Liver (tissue), 9 donors: ENCODE measurements around the gene CD82. TPM values are rescaled to one million over a fixed set of nuclear protein-coding genes. Genes with fewer than 3 reads are reported as not detected.

Source experiments
- DNase-seq: peaks from one replicate; pipeline ENCODE4 v3.0.0-alpha.2; 2017; ENCODE audit warnings: low spot score
- H3K27ac ChIP-seq, 2 donors: one replicate each; pipeline ENCODE4 v1.7.0; 2013; ENCODE audit warnings: inconsistent platforms in 2 of 2, low read length in 2 of 2, control low read depth in 1 of 2, low read depth in 1 of 2, mild to moderate bottlenecking in 1 of 2
- H3K27me3 ChIP-seq, 4 donors: one replicate each; pipeline versions ENCODE4 v1.6.1 to v1.7.0; 2013; ENCODE audit warnings: low read length in 3 of 4, inconsistent platforms in 1 of 4, mild to moderate bottlenecking in 1 of 4, moderate library complexity in 1 of 4; ENCODE audit not compliant: control insufficient read depth in 4 of 4, insufficient read depth in 4 of 4
- H3K36me3 ChIP-seq, 4 donors: one replicate each; pipeline versions ENCODE4 v1.6.1 to v1.7.0; 2013; ENCODE audit warnings: low read length in 3 of 4, mild to moderate bottlenecking in 3 of 4, low read depth in 1 of 4, moderate library complexity in 1 of 4; ENCODE audit not compliant: control insufficient read depth in 4 of 4, insufficient read depth in 3 of 4
- H3K4me1 ChIP-seq, 4 donors: one replicate each; pipeline versions ENCODE4 v1.6.1 to v1.7.0; 2013; ENCODE audit warnings: low read length in 3 of 4, mild to moderate bottlenecking in 3 of 4, moderate library complexity in 1 of 4; ENCODE audit not compliant: control insufficient read depth in 4 of 4, insufficient read depth in 4 of 4
- H3K4me3 ChIP-seq, 3 donors: one replicate each; pipeline versions ENCODE4 v1.6.1 to v1.7.0; 2013; ENCODE audit warnings: low read length in 3 of 3, control low read depth in 1 of 3, low read depth in 1 of 3, mild to moderate bottlenecking in 1 of 3
- H3K9ac ChIP-seq, 2 donors: one replicate each; pipeline ENCODE4 v1.7.0; 2013; ENCODE audit warnings: low read length in 2 of 2, mild to moderate bottlenecking in 2 of 2, moderate library complexity in 2 of 2, control low read depth in 1 of 2, low read depth in 1 of 2
- H3K9me3 ChIP-seq, 4 donors: one replicate each; pipeline versions ENCODE4 v1.6.1 to v1.7.0; 2013; ENCODE audit warnings: low read length in 3 of 4; ENCODE audit not compliant: control insufficient read depth in 4 of 4
- CTCF ChIP-seq: fragments of 150-350 bp; IDR thresholded peaks from 2 replicates; pipeline ENCODE4 v1.5.1; 2017; ENCODE audit warnings: improper control_type of control experiment, low read depth, low read length; ENCODE audit not compliant: missing input control
- EGR1 ChIP-seq, 2 donors: IDR thresholded peaks; 2 replicates each; pipeline ENCODE4 v1.6.1; 2016 to 2018; ENCODE audit warnings: antibody characterized with exemption in 2 of 2, low read depth in 2 of 2
- FOXA1 ChIP-seq: IDR thresholded peaks from 2 replicates; pipeline ENCODE4 v1.6.1; 2016; ENCODE audit warnings: antibody characterized with exemption
- FOXA2 ChIP-seq: IDR thresholded peaks from 2 replicates; pipeline ENCODE4 v1.6.1; 2016; ENCODE audit warnings: antibody characterized with exemption
- HNF4A ChIP-seq, 2 donors: conservative IDR thresholded peaks; 2 replicates each; pipeline ENCODE4 v1.6.1; 2016; ENCODE audit warnings: antibody characterized with exemption in 2 of 2, mild to moderate bottlenecking in 2 of 2
- JUND ChIP-seq, 2 donors: IDR thresholded peaks; 2 replicates each; pipeline ENCODE4 v1.6.1; 2016; ENCODE audit warnings: antibody characterized with exemption in 2 of 2
- MAX ChIP-seq: IDR thresholded peaks from 2 replicates; pipeline ENCODE4 v1.6.1; 2016; ENCODE audit warnings: antibody characterized with exemption
- NR2F2 ChIP-seq: IDR thresholded peaks from 2 replicates; pipeline ENCODE4 v1.6.1; 2016; ENCODE audit warnings: antibody characterized with exemption
- RAD21 ChIP-seq, 2 donors: IDR thresholded peaks; 2 replicates each; pipeline ENCODE4 v1.6.1; 2016; ENCODE audit warnings: antibody characterized with exemption in 2 of 2, mild to moderate bottlenecking in 2 of 2
- RXRA ChIP-seq, 2 donors: IDR thresholded peaks; 2 replicates each; pipeline ENCODE4 v1.6.1; 2017 to 2018; ENCODE audit warnings: antibody characterized with exemption in 2 of 2, mild to moderate bottlenecking in 1 of 2
- SP1 ChIP-seq: IDR thresholded peaks from 2 replicates; pipeline ENCODE4 v1.6.1; 2018; ENCODE audit warnings: antibody characterized with exemption, mild to moderate bottlenecking
- TAF1 ChIP-seq: conservative IDR thresholded peaks from 2 replicates; pipeline ENCODE4 v1.6.1; 2016; ENCODE audit warnings: antibody characterized with exemption, mild to moderate bottlenecking
- YY1 ChIP-seq: IDR thresholded peaks from 2 replicates; pipeline ENCODE4 v1.6.1; 2016; ENCODE audit warnings: antibody characterized with exemption, mild to moderate bottlenecking
- ZBTB33 ChIP-seq: IDR thresholded peaks from 2 replicates; pipeline ENCODE4 v1.6.1; 2016; ENCODE audit warnings: antibody characterized with exemption
- WGBS: extraction: QIAGEN DNeasy Blood & Tissue Kit; methylation state at CpG from one replicate; pipeline ENCODE4 v1.1.7; 2013; 5-methylcytosine and 5-hydroxymethylcytosine counted together
- polyA plus RNA-seq, 2 donors: library from polyadenylated mRNA; stranded (reverse) in 1 of 2; unstranded in 1 of 2; fragments of 200-250 nt in 1 of 2; fragments of >200 nt in 1 of 2; fragmentation: Nextera tagmentation in 1 of 2; extraction: Ambion mirVana in 1 of 2; gene quantifications; one replicate each; pipeline versions ENCODE4 v1.2.1 to v1.2.3, GENCODE V29; 2013 to 2015
- total RNA-seq, 2 donors: library from RNA; depleted of rRNA; stranded (reverse); fragments of >200 nt; gene quantifications; one replicate each; pipeline ENCODE4 v1.2.3, GENCODE V29; 2014
- donor health status: healthy.
- donor health status: healthy.
- donor health status: healthy.
- donor health status: healthy.
- donor health status: healthy.

Gene CD82
- total and polyA plus RNA-seq, 4 donors: 27.4 to 82.6 (median 47.8) TPM

GRCh38 chr11:44530413-44531115 lies 34.9 kb upstream of the CD82 start:
- H3K9ac ChIP-seq: no peak overlapping the region
- no peaks in the 10 kb centered on the region for H3K36me3 ChIP-seq
- WGBS: 76% methylated on average over 9 of the region's 9 CpGs
- H3K4me3 ChIP-seq: no peak overlapping the region
- H3K27ac ChIP-seq: no peak overlapping the region
- H3K4me1 ChIP-seq: no peaks in the 10 kb centered on the region
- H3K9me3 ChIP-seq: no peaks in the 10 kb centered on the region
- H3K27me3 ChIP-seq: no peaks in the 10 kb centered on the region
- TF ChIP-seq YY1 (no peak), FOXA2 (no peak), NR2F2 (no peak), RAD21 (IDR thresholded peaks at IDR 0.05) (no peak), HNF4A (conservative IDR thresholded peaks at IDR 0.05) (no peak), SP1 (no peak)
- no peak for DNase-seq

- H3K27ac ChIP-seq: no peak overlapping the region
- 81% methylated on average over 9 of the region's 9 CpGs for WGBS
- H3K4me3 ChIP-seq: no peak overlapping the region
- no peaks in the 10 kb centered on the region for H3K4me1 ChIP-seq
- TF ChIP-seq EGR1 (IDR thresholded peaks at IDR 0.05; ENCODE audit: low read depth in 2 of 2) (no peak), FOXA1 (no peak), JUND (IDR thresholded peaks at IDR 0.05) (no peak), NR2F2 (no peak), TAF1 (no peak)
- H3K36me3 ChIP-seq: no peaks in the 10 kb centered on the region
- H3K9ac ChIP-seq: no peak overlapping the region
- H3K9me3 ChIP-seq: no peaks in the 10 kb centered on the region
- peak; percentile 70 for DNase-seq
- H3K27me3 ChIP-seq: no peaks in the 10 kb centered on the region
Measured at GRCh38 chr11:44531116-44531504, 34.4 kb upstream of the CD82 start.

GRCh38 chr11:44531636-44532035 lies 33.8 kb upstream of the CD82 start:
- no peaks in the 10 kb centered on the region for H3K9me3 ChIP-seq
- 84% methylated on average over 8 of the region's 8 CpGs for WGBS
- no peak for TF ChIP-seq RXRA (IDR thresholded peaks at IDR 0.05)
- no peak for TF ChIP-seq EGR1 (IDR thresholded peaks at IDR 0.05; ENCODE audit: low read depth in 2 of 2)
- TF ChIP-seq ZBTB33: no peak
- TF ChIP-seq FOXA2: no peak
- no peak for TF ChIP-seq MAX
- TF ChIP-seq CTCF: no peak
- no peak for TF ChIP-seq RAD21 (IDR thresholded peaks at IDR 0.05)

More at GRCh38 chr11:44531636-44532035, 33.8 kb upstream of the CD82 start:
- DNase-seq: no peak
- H3K27ac ChIP-seq: no peak overlapping the region
- no peaks in the 10 kb centered on the region for H3K36me3 ChIP-seq
- no peak overlapping the region for H3K9ac ChIP-seq
- H3K27me3 ChIP-seq: no peaks in the 10 kb centered on the region
- no peak overlapping the region for H3K4me3 ChIP-seq
- H3K4me1 ChIP-seq: no peaks in the 10 kb centered on the region
